HG03565 (cell line): ENCODE measurements around the gene CCDC187.

Experiments
- ATAC-seq: cut with Tn5 transposase; IDR thresholded peaks from one replicate; pipeline ENCODE4 v1.9.1; 2021; ENCODE audit warnings: mild to moderate bottlenecking, moderate library complexity; ENCODE audit not compliant: unreplicated experiment

CCDC187 gene

DNA sequence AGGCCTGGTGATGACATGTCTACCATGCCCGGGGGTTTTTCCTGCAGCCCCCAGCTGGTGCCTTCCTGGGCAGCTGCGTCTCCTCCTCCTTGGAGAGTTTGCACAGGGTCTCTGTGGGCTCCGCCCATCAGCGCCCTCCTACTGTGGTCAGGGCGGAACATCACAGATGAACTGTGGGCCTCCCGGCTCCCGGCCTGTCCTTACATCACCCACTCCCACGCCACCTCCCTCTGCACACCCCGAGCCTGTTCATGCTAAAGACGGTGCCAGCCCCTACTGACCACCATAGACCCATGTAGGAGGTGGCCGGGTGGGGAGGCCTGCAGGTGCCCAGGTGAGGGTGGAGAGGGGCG is 36.0 kb upstream of the CCDC187 start:
- ATAC-seq = no peak

DNA sequence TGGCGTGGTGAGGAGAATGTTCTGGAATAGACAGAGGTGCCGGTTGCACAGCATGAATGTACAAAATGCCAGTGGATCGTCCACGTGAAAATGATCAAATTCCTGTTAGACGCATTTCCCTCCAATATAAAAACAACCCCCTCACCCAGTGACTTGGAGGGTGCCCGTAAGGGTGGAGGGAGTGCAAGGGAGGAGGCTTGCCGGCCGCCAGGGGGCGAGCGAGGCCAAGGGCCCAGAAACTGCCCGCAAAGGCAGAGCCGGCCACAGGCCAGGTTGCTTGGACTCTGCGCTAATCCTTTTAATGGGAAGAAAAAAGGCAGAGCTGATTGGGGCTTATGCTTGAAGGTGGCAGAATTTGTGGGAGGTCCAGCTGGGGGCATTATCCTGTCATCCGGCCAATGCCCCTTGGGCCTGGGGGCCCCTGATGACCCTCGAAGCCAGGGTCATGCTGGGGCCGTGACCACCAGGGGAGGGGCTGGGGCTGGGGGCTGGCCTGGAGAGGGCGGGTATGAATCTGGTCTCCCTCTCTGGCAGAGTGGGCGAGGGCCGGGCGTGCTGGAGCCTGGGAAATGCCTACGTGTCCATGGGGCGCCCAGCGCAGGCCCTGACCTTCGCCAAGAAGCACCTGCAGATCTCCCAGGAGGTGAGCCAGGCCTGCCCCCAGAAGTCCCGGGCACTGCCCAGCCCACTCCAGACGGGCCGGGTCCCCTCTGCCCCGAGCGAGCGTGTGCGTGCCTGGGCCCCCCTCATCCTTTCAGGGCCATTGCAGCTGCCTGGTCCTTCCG is 35.5 kb upstream of the CCDC187 start:
- no peak for ATAC-seq

DNA sequence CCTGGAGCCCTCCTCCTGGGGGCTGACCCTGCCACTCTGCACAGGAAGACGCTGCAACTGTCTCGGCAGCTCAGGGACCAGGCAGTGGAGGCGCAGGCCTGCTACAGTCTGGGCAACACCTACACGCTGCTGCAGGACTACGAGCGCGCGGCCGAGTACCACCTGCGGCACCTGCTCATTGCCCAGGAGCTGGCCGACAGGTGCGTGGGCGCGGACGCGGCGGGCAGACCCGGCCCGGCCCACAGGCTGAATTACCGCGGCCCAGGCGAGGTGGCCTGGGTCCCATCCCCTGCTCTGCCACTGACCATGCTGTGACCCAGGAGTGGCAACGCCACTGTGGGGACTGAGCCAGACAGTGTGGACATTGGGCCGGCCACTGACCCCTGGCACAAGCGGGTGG is 34.6 kb upstream of the CCDC187 start:
- no peak for ATAC-seq

DNA sequence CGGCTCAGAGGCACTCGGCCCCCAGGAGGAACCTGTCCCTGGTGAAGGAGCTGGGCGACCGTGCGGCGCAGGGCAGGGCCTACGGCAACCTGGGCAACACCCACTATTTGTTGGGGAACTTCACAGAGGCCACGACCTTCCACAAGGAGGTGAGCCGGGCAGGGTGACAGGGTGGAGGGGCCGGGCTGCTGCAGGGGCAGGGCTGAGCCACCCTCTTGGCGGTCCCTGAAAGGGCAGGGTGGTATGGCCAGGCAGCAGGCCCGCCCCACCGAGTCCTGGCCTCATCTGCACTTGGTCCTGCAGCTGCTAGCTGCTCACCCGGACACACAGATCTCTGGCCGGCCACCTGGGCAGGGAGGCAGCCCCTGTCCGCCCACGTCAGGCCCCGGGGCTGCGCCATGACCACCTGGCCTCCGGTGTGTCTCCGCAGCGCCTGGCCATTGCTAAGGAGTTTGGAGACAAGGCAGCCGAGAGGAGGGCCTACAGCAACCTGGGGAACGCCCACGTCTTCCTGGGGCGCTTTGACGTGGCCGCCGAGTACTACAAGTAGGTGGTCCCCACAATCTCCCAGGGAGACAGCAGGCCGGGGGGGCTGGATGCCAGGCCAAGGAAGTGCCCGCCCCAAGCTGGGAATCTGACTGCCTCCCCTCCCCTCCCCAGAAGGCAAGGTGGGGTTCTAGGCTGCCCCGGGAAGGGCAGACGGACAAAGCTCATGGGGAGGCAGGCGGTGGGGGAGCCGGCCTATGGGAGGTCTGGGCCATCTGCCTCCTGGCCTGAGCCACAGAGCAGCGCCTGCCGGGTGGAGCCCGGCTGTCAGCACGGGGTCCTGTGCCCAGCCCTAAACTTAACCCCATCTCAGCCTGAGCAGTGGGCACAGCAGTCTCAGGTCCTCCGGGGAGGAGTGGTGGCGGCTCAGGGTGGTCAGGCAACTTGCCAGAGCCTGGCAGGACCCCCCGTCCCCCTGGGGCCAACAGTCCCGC is 33.8 kb upstream of the CCDC187 start:
- no peak for ATAC-seq

DNA sequence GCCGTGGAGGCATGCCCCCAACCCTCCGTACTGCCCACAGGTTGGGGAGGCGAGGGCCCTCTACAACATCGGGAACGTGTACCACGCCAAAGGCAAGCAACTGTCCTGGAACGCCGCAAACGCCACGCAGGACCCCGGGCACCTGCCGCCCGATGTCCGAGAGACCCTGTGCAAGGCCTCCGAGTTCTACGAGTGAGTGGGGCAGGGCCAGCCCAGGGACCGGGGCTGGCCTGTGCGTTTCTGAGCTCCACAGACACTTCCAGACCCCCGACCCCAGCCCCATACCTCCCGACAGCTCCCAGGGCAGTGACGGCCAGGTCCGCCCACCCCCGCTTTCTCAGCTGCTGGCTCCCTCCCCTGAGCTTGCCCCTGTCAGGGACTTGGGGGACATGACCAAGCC is 33.0 kb upstream of the CCDC187 start:
- no peak for ATAC-seq

DNA sequence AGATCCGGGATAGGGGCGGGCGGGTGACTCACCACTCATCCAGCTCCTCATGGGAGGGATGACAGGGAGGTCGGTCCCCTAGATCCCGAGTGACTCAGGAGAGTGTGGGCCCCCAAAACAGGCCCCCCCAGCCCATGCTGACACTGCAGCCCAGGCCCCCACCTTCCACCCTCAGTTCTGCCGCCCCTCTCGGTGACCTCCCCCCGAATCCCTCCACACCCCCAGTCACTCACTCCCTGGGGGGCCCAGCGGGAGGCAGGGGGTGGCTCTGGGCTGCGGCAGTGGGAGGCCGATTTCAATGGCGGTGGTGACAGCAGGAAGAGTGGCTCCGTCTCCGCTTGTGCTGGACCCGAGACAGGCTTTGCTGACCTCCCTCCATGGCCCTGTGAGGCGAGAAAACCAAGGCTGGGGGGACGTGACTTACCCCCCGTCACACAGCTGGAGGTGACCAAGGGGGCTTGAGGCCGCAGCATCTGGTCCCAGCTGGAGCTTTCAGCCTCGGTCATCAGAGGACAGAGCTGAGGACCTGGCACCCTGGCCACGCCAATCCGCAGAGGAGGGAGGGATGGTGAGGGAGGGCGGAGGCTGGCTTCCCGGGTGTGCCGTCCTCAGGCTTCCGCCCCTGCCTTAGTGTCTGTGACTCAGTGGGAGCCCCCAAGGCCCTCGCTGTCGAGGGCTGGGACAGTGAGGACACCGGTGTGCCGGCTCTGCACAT is 32.4 kb upstream of the CCDC187 start:
- ATAC-seq = no peak

DNA sequence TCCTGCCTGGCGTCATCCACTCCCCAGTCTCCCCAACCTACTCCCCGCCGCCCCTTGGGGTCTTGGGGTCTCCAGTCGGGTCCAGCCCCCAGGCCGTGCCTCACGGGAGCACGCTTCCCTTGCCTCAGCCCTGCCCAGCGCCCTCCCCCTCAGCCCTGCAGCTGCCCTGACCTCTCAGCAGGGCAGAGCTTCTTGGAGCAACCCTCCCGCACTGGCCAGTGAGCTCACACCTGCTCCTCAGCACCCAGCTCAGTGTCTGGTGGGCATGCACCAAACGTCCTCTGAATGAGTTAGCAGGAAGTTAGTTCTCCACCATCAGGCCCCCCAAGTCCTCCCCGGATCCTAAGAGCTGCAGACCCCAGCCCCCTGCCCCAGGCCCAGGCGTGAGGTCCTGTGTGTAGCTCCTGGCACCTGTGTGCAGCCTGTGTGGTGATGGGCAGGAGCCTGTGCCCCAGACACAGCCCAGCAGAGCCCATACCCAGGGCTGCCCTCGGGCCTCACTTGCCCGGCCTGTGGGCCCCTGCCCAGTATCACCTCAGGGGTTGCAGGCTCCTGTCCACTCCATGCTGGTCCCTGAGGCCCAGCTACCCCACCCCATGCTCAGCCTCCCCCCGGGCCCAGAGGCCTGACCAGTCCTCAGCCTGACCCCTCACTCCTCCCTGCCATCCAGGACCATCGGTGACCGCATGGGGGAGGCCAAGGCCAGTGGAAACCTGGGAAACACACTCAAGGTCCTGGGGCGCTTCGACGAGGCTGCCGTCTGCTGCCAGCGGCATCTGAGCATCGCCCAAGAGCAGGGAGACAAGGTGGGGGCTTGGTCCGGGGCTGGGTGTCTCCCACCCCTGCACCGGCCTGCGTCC is 31.6 kb upstream of the CCDC187 start:
- ATAC-seq = no peak

DNA sequence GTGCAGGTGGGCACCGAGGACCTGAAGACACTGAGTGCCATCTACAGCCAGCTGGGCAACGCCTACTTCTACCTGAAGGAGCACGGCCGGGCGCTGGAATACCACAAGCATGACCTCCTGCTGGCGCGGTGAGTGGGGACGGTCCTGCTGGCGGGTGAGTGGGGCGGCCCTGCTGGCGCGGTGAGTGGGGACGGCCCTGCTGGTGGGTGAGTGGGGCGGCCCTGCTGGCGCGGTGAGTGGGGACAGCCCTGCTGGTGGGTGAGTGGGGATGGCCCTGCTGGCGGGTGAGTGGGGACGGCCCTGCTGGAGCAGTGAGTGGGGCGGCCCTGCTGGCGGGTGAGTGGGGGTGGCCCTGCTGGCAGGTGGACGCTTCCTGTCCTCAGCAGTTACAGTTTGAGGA is 30.6 kb upstream of the CCDC187 start:
- no peak for ATAC-seq

DNA sequence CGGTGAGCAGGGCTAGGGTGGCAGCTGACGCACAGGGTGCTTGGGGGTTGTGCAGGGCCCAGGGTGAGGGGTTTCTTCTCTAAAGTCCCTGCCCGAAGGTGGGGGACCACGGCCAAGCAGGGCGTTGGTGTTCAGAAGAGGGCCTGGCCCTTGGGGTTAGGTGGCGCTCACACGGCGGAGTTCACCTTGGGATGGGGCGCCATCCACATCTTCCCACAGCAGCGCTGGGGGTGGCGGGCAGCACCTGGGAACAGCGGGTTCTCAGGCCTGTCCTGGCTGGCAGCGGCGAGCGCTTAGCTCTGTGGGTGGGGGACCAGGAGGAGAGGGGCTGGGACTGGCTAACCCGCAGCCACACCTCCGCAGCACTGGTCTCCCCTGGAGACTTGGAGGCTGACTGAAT is 29.6 kb upstream of the CCDC187 start:
- ATAC-seq = no peak

DNA sequence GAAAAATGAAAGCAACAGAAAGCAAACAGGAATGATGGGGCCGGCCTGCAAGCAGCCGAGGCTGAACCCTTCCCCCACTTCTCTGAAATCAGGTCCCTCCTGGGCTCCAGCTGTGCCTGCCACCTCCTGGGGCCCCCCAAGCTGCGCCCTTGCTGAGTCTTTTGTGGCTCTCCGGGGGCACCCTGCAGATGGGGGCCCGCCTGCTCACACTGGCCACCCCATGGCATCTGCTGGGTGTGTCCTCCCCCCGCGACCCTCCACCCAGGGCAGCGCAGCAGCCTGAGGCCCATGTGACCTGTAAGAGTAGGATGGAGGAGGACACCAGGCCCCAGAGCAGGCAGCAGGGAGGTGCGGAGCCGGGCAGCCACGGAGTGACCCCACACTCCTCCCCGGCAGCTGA is 29.2 kb upstream of the CCDC187 start:
- no peak for ATAC-seq

DNA sequence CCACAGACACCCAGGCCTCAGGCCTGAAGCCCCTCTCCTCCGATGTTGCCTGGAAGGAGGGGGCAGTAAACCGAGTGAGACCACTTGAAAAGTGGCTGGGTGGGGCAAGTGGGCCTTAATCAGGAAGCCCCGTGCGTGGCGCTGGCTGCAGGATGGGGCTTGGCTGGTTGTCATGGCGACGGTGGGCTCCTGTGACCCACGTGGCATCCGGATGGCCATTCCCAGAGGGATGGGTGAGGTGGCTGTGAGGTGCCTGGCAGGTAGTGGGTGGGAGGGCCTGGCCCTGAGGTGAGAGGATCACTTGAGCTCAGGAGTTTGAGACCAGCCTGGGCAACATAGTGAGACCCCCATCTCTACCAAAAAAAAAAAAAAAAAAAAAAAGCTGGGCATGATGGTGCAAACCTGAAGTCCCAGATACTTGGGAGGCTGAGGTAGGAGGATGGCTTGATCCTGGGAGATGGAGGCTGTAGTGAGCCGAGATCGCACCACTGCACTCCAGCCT is 28.6 kb upstream of the CCDC187 start:
- no peak for ATAC-seq

DNA sequence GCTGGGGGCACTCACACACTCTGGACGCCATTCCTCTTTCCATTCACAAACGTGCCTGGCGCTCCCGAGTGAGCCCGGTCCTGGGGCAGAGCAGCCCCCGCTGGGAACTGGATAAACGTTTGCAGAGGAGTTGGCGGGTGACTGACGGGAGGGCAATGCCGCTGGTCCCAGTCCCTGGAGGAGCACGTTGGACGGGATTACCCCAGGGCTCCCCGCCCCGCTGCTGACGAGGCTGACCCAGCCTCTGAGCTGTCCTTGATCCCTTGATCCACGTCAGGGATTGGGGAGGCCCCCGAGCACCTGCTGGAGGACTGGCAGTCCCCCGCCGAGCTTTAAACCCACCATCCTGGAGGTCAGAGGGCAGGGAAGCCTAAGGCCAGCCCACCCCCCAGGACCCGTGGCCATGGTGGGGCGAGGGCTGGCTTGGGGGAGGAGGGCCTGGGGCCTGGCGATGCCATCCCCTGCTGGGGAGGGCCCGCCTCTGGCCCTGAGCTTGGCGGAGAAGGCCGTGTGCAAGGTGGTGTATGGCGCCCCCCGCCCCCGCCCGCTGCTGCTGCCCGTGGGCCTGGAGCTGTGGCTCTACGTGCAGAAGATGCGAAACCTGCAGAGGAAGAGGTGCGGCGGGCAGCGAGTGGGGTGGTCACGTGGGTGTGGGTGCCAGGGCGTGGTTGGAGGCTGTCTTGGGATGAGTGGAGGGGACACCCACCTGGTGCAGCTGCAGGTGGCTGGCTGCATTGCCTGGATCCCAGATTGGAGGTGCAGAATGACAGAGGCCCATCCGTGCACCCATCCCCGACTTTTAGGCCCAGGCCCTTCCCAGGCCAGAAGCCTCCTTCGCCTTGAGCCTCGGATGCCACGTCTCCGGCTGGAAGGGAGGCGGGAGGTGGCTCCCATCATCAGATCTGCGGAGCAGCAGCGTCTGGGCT is 27.9 kb upstream of the CCDC187 start:
- no peak for ATAC-seq

DNA sequence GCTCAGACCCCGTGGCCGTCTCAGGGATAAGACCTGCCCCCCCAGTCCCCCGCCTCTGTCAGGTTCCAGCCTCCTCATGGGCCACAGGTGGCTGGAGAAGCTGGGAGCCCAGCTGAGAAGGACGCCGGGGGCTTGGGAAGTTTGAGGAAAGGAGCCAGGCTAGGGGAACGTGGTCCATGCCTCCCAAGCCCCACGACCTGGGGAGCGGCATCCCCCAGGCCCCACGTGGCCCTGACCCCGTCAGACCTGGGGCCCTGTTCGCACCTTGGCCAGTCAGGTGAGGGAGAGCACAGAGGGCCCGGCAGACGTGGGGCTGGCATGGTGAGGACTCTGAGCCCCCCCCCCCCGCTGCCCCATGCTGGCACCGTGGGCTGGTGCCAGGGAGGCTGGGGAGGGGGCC is 27.1 kb upstream of the CCDC187 start:
- ATAC-seq = no peak

DNA sequence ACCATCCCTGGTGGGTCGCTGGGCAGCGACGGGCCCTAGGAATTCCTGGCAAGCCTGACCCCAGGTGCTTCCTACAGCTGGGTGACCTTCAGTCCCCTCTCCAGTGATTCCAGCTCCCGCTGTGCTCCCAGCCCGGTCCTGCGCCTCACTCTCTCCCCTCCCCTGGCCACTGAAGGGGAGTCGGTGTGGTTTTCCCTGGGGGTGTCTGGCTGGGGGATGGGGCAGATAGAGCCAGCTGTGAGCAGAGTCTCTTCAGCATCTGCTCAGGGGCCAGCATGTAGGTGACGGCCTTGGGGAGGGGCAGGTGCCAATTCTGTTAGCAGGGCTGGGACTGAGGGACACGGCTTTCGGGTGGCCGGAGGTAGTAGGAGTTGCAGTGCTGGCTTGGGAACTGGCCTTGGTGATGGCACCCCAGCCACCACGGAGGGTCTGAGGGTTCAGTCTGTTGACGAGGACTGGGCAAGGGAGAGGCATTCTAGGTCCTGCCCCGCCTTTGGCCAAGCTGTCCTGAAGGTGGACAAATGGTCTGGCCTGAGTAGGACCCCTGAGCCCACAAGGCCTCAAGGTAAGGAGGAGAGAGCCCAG is 26.6 kb upstream of the CCDC187 start:
- no peak for ATAC-seq

DNA sequence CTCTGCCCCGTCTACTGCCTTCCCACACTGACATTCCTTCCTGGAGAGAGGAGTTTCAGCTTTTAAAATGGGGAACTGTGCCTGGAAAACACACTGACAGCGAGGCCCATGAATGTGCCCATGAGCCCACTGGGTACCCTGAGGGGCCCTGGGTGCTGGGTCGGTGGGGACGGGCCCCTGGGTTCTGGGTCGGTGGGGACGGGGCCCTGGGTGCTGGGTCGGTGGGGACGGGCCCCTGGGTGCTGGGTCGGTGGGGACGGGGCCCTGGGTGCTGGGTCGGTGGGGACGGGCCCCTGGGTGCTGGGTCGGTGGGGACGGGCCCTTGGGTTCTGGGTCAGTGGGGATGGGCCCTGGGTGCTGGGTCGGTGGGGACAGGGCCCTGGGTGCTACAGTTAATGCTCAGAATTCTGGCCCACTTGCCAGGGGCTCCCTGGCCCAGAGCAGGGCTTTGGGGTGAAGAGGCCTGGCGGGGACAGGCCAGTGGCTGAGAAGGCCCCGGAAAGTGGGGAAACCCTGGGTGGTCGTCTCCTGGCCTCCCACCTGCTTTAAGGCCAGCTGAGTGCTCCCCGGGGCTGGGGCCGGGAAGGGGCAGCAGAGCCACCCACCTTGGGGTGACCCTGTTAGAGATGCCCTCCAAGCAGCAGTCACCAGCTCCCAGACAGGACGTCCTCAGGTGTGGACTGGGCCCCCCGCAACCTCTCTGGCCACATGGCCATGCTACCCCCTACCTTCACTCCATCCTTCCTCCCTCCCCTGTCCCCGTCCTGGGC is 25.9 kb upstream of the CCDC187 start:
- no peak for ATAC-seq

DNA sequence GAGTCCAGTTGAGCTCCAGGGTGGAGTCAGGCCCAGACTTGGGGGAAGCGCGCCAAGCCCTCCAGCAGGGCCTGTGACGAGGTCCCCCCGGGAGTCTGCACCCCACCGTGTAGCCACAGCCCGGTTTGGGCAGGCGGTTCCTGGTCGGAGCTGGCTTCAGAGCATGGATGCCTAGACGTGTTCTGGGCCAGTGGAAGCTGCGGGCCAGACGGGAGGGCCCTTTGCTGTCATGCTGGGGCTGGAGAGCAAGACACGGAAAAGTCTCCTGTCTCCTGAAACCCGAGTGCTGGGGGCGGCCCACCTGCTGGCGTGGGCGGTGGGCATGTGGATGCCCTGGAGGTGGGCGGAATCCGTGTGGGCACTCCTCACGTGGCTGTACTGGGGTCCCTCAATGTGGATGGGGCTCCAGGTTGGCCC is 25.3 kb upstream of the CCDC187 start:
- no peak for ATAC-seq

DNA sequence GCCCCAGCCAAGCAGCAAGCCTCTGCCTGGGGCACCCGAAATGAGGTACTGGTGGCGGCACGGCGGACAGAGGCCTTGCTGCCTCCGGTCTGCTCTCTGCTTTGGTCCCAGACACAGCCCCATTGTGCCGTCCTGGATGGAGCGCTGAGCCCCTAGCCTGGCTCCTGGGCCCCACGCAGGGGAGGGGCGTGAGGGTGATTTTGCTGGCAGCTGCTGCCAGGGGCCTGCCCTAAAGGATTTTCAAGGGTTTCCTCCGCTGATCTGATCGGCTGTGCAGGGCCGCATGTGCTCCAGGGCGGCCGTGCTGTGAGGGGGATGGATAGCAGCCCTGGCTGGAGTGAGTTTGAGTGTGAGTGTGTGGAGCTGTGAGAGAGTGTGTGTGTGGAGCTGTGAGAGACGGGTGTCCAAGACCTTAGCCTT is 24.7 kb upstream of the CCDC187 start:
- no peak for ATAC-seq

DNA sequence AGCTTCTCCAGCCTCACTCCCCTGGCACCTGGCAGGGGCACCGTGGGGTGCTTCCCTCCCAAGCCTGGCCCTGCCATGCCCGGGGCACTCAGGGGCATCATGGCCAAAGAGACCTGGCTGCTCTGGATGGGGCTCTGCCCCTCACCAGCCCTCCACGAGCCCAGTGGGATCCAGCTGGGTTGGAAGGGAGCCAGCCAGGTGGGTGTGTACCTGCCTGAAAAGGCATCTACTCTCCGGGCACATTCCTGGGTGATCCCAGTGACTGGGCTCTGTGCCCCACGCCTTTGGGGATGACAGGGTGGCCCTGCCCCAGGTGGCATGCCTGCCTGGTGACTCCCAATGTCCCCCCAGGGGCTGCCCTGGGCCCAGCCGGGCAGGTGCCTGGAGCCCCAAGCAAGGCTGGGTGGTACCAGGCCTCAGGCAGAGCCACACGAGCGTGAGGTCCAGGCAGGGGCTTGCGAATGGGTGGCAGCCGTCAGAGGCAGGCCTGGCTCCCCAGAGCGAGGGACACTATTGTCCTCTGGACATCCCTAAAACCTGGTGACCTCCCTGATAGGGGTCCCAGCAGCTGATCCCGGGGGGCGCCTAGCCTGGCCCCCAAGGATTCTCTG is 24.2 kb upstream of the CCDC187 start:
- no peak for ATAC-seq
